HG03521 (cell line): ENCODE measurements around the gene FOXC2.
"Not testable (repeated sequence)": the region's sequence is repeated elsewhere in the genome, so short reads cannot be mapped to it uniquely, and the experiment has no call there.

Source experiments
- ATAC-seq: cut with Tn5 transposase; IDR thresholded peaks from one replicate; pipeline ENCODE4 v1.9.1; 2021; ENCODE audit warnings: mild to moderate bottlenecking, moderate library complexity; ENCODE audit not compliant: unreplicated experiment

Gene FOXC2

GRCh38 chr16:86585821-86586611, 19.4 kb downstream of the FOXC2 start:
- ATAC-seq: no peak

GRCh38 chr16:86587487-86587886, 20.9 kb downstream of the FOXC2 start:
- no peak for ATAC-seq

- ATAC-seq: not testable (repeated sequence)
Observed at GRCh38 chr16:86587955-86588354, 21.3 kb downstream of the FOXC2 start.

GRCh38 chr16:86590501-86591144, 24.0 kb downstream of the FOXC2 start:
- ATAC-seq: no peak

- no peak for ATAC-seq
Observed at GRCh38 chr16:86591270-86591669, 24.6 kb downstream of the FOXC2 start.

- ATAC-seq: no peak
Observed at GRCh38 chr16:86593913-86594620, 27.4 kb downstream of the FOXC2 start.

GRCh38 chr16:86594721-86595120, 28.1 kb downstream of the FOXC2 start:
- ATAC-seq: no peak

GRCh38 chr16:86595983-86596605, 29.5 kb downstream of the FOXC2 start:
- no peak for ATAC-seq

GRCh38 chr16:86597126-86597879, 30.7 kb downstream of the FOXC2 start:
- no peak for ATAC-seq

- ATAC-seq: no peak
Observed at GRCh38 chr16:86597880-86598606, 31.4 kb downstream of the FOXC2 start.

- ATAC-seq: no peak
Observed at GRCh38 chr16:86598607-86599565, 32.3 kb downstream of the FOXC2 start.

GRCh38 chr16:86601356-86601755, 34.7 kb downstream of the FOXC2 start:
- ATAC-seq: no peak

GRCh38 chr16:86602521-86602920, 35.9 kb downstream of the FOXC2 start:
- ATAC-seq: no peak

GRCh38 chr16:86604436-86605193, 38.0 kb downstream of the FOXC2 start:
- ATAC-seq: no peak

- ATAC-seq: no peak
Observed at GRCh38 chr16:86605950-86606349, 39.3 kb downstream of the FOXC2 start.

- ATAC-seq: no peak
Observed at GRCh38 chr16:86608301-86608747, 41.7 kb downstream of the FOXC2 start.

- ATAC-seq: no peak
Observed at GRCh38 chr16:86609115-86609514, 42.5 kb downstream of the FOXC2 start.

GRCh38 chr16:86609661-86610060, 43.0 kb downstream of the FOXC2 start:
- no peak for ATAC-seq
